ENCODE results near the gene CDSN.

The CDSN gene

GRCh38 chr6:31114541-31114878 lies 5.7 kb downstream of the CDSN start, which contains the start of gene PSORS1C1:
PSORS1C1 (plus strand) TSS chr6:31114800; CDS start chr6:31129633, 14,833 bp downstream.
- Histone ChIP-seq H3K9ac (ENCODE audit: low read depth, low read length) (no peak within 1 kb of the TSS), H3K36me3 (ENCODE audit: control insufficient read depth, insufficient read depth, low read length) (no peaks in the 10 kb centered on the region), H3K4me3 (ENCODE audit: low read depth, low read length) (no peak within 1 kb of the TSS), H3K9me3 (ENCODE audit: control insufficient read depth, insufficient read depth, low read length) (no peaks in the 10 kb centered on the region), H3K27ac (ENCODE audit: low read depth, low read length) (peak within 1 kb of the TSS; percentile 83), H3K27me3 (ENCODE audit: control insufficient read depth, insufficient read depth, low read length) (peaks cover 11% of the 10 kb centered on the region), H3K4me1 (ENCODE audit: control insufficient read depth, insufficient read depth, low read length) (peaks cover 27% of the 10 kb centered on the region)

GRCh38 chr6:31113861-31114540 lies 6.2 kb downstream of the CDSN start:
- H3K27me3 ChIP-seq (ENCODE audit: control insufficient read depth, insufficient read depth, low read length) = peaks cover 11% of the 10 kb centered on the region
- H3K9me3 ChIP-seq (ENCODE audit: control insufficient read depth, insufficient read depth, low read length) = no peaks in the 10 kb centered on the region
- peaks cover 27% of the 10 kb centered on the region for H3K4me1 ChIP-seq (ENCODE audit: control insufficient read depth, insufficient read depth, low read length)
- H3K27ac ChIP-seq (ENCODE audit: low read depth, low read length) = peak overlapping the region; percentile 83
- no peak overlapping the region for H3K4me3 ChIP-seq (ENCODE audit: low read depth, low read length)
- no peaks in the 10 kb centered on the region for H3K36me3 ChIP-seq (ENCODE audit: control insufficient read depth, insufficient read depth, low read length)
- H3K9ac ChIP-seq (ENCODE audit: low read depth, low read length) = no peak overlapping the region

- Histone ChIP-seq H3K27me3 (ENCODE audit: control insufficient read depth, insufficient read depth, low read length) (peaks cover 11% of the 10 kb centered on the region), H3K36me3 (ENCODE audit: control insufficient read depth, insufficient read depth, low read length) (no peaks in the 10 kb centered on the region), H3K27ac (ENCODE audit: low read depth, low read length) (no peak within 1 kb of the TSS)
Observed at GRCh38 chr6:31112478-31112877, 7.8 kb downstream of the CDSN start, which contains the start of gene C6orf15. C6orf15 (minus strand) TSS chr6:31112575; CDS start chr6:31112555, 20 bp downstream.

GRCh38 chr6:31111712-31112111 lies 8.5 kb downstream of the CDSN start:
- no peaks in the 10 kb centered on the region for H3K36me3 ChIP-seq (ENCODE audit: control insufficient read depth, insufficient read depth, low read length)
- peaks cover 11% of the 10 kb centered on the region for H3K27me3 ChIP-seq (ENCODE audit: control insufficient read depth, insufficient read depth, low read length)
- H3K9ac ChIP-seq (ENCODE audit: low read depth, low read length) = no peak overlapping the region
- H3K27ac ChIP-seq (ENCODE audit: low read depth, low read length) = no peak overlapping the region
- no peak overlapping the region for H3K4me3 ChIP-seq (ENCODE audit: low read depth, low read length)
- H3K9me3 ChIP-seq (ENCODE audit: control insufficient read depth, insufficient read depth, low read length) = no peaks in the 10 kb centered on the region
- peaks cover 27% of the 10 kb centered on the region for H3K4me1 ChIP-seq (ENCODE audit: control insufficient read depth, insufficient read depth, low read length)

More at GRCh38 chr6:31112478-31112877, 7.8 kb downstream of the CDSN start, which contains the start of gene C6orf15:
- Histone ChIP-seq H3K4me3 (ENCODE audit: low read depth, low read length) (no peak within 1 kb of the TSS), H3K9ac (ENCODE audit: low read depth, low read length) (no peak within 1 kb of the TSS), H3K9me3 (ENCODE audit: control insufficient read depth, insufficient read depth, low read length) (no peaks in the 10 kb centered on the region), H3K4me1 (ENCODE audit: control insufficient read depth, insufficient read depth, low read length) (peaks cover 27% of the 10 kb centered on the region)

GRCh38 chr6:31110825-31111582 lies 9.2 kb downstream of the CDSN start:
- Histone ChIP-seq H3K9ac (ENCODE audit: low read depth, low read length) (no peak overlapping the region), H3K36me3 (ENCODE audit: control insufficient read depth, insufficient read depth, low read length) (no peaks in the 10 kb centered on the region), H3K27ac (ENCODE audit: low read depth, low read length) (peak overlapping the region; percentile 67), H3K9me3 (ENCODE audit: control insufficient read depth, insufficient read depth, low read length) (no peaks in the 10 kb centered on the region), H3K4me1 (ENCODE audit: control insufficient read depth, insufficient read depth, low read length) (peaks cover 27% of the 10 kb centered on the region), H3K4me3 (ENCODE audit: low read depth, low read length) (no peak overlapping the region), H3K27me3 (ENCODE audit: control insufficient read depth, insufficient read depth, low read length) (peaks cover 11% of the 10 kb centered on the region)

GRCh38 chr6:31107052-31107451 lies 13.2 kb downstream of the CDSN start:
- H3K9me3 ChIP-seq (ENCODE audit: control insufficient read depth, insufficient read depth, low read length) = no peaks in the 10 kb centered on the region
- no peaks in the 10 kb centered on the region for H3K36me3 ChIP-seq (ENCODE audit: control insufficient read depth, insufficient read depth, low read length)
- H3K27ac ChIP-seq (ENCODE audit: low read depth, low read length) = no peak overlapping the region
- H3K4me3 ChIP-seq (ENCODE audit: low read depth, low read length) = no peak overlapping the region
- H3K9ac ChIP-seq (ENCODE audit: low read depth, low read length) = no peak overlapping the region
- peaks cover 11% of the 10 kb centered on the region for H3K27me3 ChIP-seq (ENCODE audit: control insufficient read depth, insufficient read depth, low read length)
- peaks cover 17% of the 10 kb centered on the region for H3K4me1 ChIP-seq (ENCODE audit: control insufficient read depth, insufficient read depth, low read length)

GRCh38 chr6:31103136-31103535 lies 17.1 kb downstream of the CDSN start:
- Histone ChIP-seq H3K27ac (ENCODE audit: low read depth, low read length) (no peak overlapping the region), H3K9ac (ENCODE audit: low read depth, low read length) (no peak overlapping the region), H3K27me3 (ENCODE audit: control insufficient read depth, insufficient read depth, low read length) (no peaks in the 10 kb centered on the region), H3K4me3 (ENCODE audit: low read depth, low read length) (no peak overlapping the region), H3K36me3 (ENCODE audit: control insufficient read depth, insufficient read depth, low read length) (no peaks in the 10 kb centered on the region), H3K4me1 (ENCODE audit: control insufficient read depth, insufficient read depth, low read length) (no peaks in the 10 kb centered on the region), H3K9me3 (ENCODE audit: control insufficient read depth, insufficient read depth, low read length) (no peaks in the 10 kb centered on the region)

- H3K36me3 ChIP-seq (ENCODE audit: control insufficient read depth, insufficient read depth, low read length) = no peaks in the 10 kb centered on the region
- H3K9ac ChIP-seq (ENCODE audit: low read depth, low read length) = no peak overlapping the region
- no peak overlapping the region for H3K27ac ChIP-seq (ENCODE audit: low read depth, low read length)
- 0 out of 2 replicates have a peak, but pooled peaks cover 3% of the 10 kb centered on the region for H3K4me1 ChIP-seq (ENCODE audit: control insufficient read depth, insufficient read depth, low read length)
- no peak overlapping the region for H3K4me3 ChIP-seq (ENCODE audit: low read depth, low read length)
- no peaks in the 10 kb centered on the region for H3K27me3 ChIP-seq (ENCODE audit: control insufficient read depth, insufficient read depth, low read length)
- no peaks in the 10 kb centered on the region for H3K9me3 ChIP-seq (ENCODE audit: control insufficient read depth, insufficient read depth, low read length)
Observed at GRCh38 chr6:31098449-31098938, 21.8 kb downstream of the CDSN start.

GRCh38 chr6:31096656-31097055 lies 23.6 kb downstream of the CDSN start:
- Histone ChIP-seq H3K27me3 (ENCODE audit: control insufficient read depth, insufficient read depth, low read length) (no peaks in the 10 kb centered on the region), H3K9me3 (ENCODE audit: control insufficient read depth, insufficient read depth, low read length) (no peaks in the 10 kb centered on the region), H3K36me3 (ENCODE audit: control insufficient read depth, insufficient read depth, low read length) (no peaks in the 10 kb centered on the region), H3K27ac (ENCODE audit: low read depth, low read length) (no peak overlapping the region), H3K4me3 (ENCODE audit: low read depth, low read length) (no peak overlapping the region), H3K4me1 (ENCODE audit: control insufficient read depth, insufficient read depth, low read length) (peaks cover 7% of the 10 kb centered on the region; the same call in 1 of the 2 replicates), H3K9ac (ENCODE audit: low read depth, low read length) (no peak overlapping the region)

GRCh38 chr6:31096215-31096614 lies 24.0 kb downstream of the CDSN start:
- peaks cover 7% of the 10 kb centered on the region; the same call in 1 of the 2 replicates for H3K4me1 ChIP-seq (ENCODE audit: control insufficient read depth, insufficient read depth, low read length)
- no peak overlapping the region for H3K4me3 ChIP-seq (ENCODE audit: low read depth, low read length)
- no peaks in the 10 kb centered on the region for H3K27me3 ChIP-seq (ENCODE audit: control insufficient read depth, insufficient read depth, low read length)
- H3K9me3 ChIP-seq (ENCODE audit: control insufficient read depth, insufficient read depth, low read length) = no peaks in the 10 kb centered on the region
- H3K27ac ChIP-seq (ENCODE audit: low read depth, low read length) = no peak overlapping the region
- no peak overlapping the region for H3K9ac ChIP-seq (ENCODE audit: low read depth, low read length)
- H3K36me3 ChIP-seq (ENCODE audit: control insufficient read depth, insufficient read depth, low read length) = no peaks in the 10 kb centered on the region

GRCh38 chr6:31094389-31094881 lies 25.8 kb downstream of the CDSN start:
- Histone ChIP-seq H3K27me3 (ENCODE audit: control insufficient read depth, insufficient read depth, low read length) (no peaks in the 10 kb centered on the region), H3K4me1 (ENCODE audit: control insufficient read depth, insufficient read depth, low read length) (peaks cover 7% of the 10 kb centered on the region; the same call in 1 of the 2 replicates), H3K4me3 (ENCODE audit: low read depth, low read length) (no peak overlapping the region), H3K27ac (ENCODE audit: low read depth, low read length) (no peak overlapping the region), H3K36me3 (ENCODE audit: control insufficient read depth, insufficient read depth, low read length) (no peaks in the 10 kb centered on the region), H3K9me3 (ENCODE audit: control insufficient read depth, insufficient read depth, low read length) (no peaks in the 10 kb centered on the region), H3K9ac (ENCODE audit: low read depth, low read length) (no peak overlapping the region)
